GM21360 (cell line): ENCODE results near the gene SLC10A1.

Source experiments
- ATAC-seq: cut with Tn5 transposase; IDR thresholded peaks from one replicate; pipeline ENCODE4 v1.9.1; 2021; ENCODE audit warnings: mild to moderate bottlenecking, moderate library complexity; ENCODE audit not compliant: unreplicated experiment

SLC10A1 gene

GRCh38 chr14:69811227-69811867, 14.3 kb upstream of the SLC10A1 start:
- ATAC-seq: no peak

GRCh38 chr14:69808919-69809808, 12.1 kb upstream of the SLC10A1 start:
- ATAC-seq: no peak

- no peak for ATAC-seq
Observed at GRCh38 chr14:69807192-69807591, 10.2 kb upstream of the SLC10A1 start.

GRCh38 chr14:69804902-69805301, 7.9 kb upstream of the SLC10A1 start:
- ATAC-seq: no peak

GRCh38 chr14:69803753-69804152, 6.7 kb upstream of the SLC10A1 start:
- no peak for ATAC-seq

- no peak for ATAC-seq
Observed at GRCh38 chr14:69798339-69798735, 1.3 kb upstream of the SLC10A1 start.

GRCh38 chr14:69797573-69798338, 715 bp upstream of the SLC10A1 start:
- no peak for ATAC-seq

- ATAC-seq: no peak
Observed at GRCh38 chr14:69795691-69796090, 1.4 kb downstream of the SLC10A1 start.

- no peak for ATAC-seq
Observed at GRCh38 chr14:69794791-69795190, 2.2 kb downstream of the SLC10A1 start.

- no peak for ATAC-seq
Observed at GRCh38 chr14:69792887-69793421, 4.1 kb downstream of the SLC10A1 start.

- no peak for ATAC-seq
Observed at GRCh38 chr14:69789118-69789640, 7.9 kb downstream of the SLC10A1 start.

GRCh38 chr14:69786603-69787002, 10.4 kb downstream of the SLC10A1 start:
- no peak for ATAC-seq

- no peak for ATAC-seq
Observed at GRCh38 chr14:69784942-69785341, 12.1 kb downstream of the SLC10A1 start.

- no peak for ATAC-seq
Observed at GRCh38 chr14:69780952-69781351, 16.1 kb downstream of the SLC10A1 start.

GRCh38 chr14:69780092-69780491, 16.9 kb downstream of the SLC10A1 start:
- no peak for ATAC-seq

GRCh38 chr14:69779088-69779487, 18.0 kb downstream of the SLC10A1 start:
- ATAC-seq: no peak

- no peak for ATAC-seq
Observed at GRCh38 chr14:69776875-69777453, 20.1 kb downstream of the SLC10A1 start.

GRCh38 chr14:69775012-69775411, 22.0 kb downstream of the SLC10A1 start:
- no peak for ATAC-seq

GRCh38 chr14:69773571-69774276, 23.3 kb downstream of the SLC10A1 start:
- ATAC-seq: no peak
